Measurements from ENCODE around the gene PIEZO2. TPM values are rescaled to one million over a fixed set of nuclear protein-coding genes. Genes with fewer than 3 reads are reported as not detected.

Gene PIEZO2
- total RNA-seq, 3 donors from 2014 or later (not counting 1 experiment from before 2014, with no cell fraction given) = not detected

GRCh38 chr18:10723496-10723895, 425.9 kb downstream of the PIEZO2 start:
- H3K27me3 ChIP-seq (ENCODE audit: control insufficient read depth, insufficient read depth, low read length) = no peaks in the 10 kb centered on the region

GRCh38 chr18:10718809-10719208, 430.6 kb downstream of the PIEZO2 start:
- H3K36me3 Mint-ChIP-seq = no peaks in the 10 kb centered on the region
- intact Hi-C loops (cut with micrococcal nuclease) = no loop called here
- H3K4me3 Mint-ChIP-seq = no peak overlapping the region
- whole genome bisulfite sequencing (ENCODE audit: insufficient coverage) = 100% methylated on average over 2 of the region's 3 CpGs
- H3K27me3 Mint-ChIP-seq (ENCODE audit: low read depth in 2 of 2) = peaks cover 4 to 10% of the 10 kb centered on the region in 2 donors
- H3K36me3 ChIP-seq (ENCODE audit: control insufficient read depth, insufficient read depth, low read length) = no peaks in the 10 kb centered on the region
- H3K9me3 ChIP-seq (ENCODE audit: control insufficient read depth, insufficient read depth, low read length) = no peaks in the 10 kb centered on the region
- H3K9me3 Mint-ChIP-seq = no peaks in the 10 kb centered on the region
- no peak for DNase-seq
- H3K27me3 ChIP-seq (ENCODE audit: control insufficient read depth, insufficient read depth, low read length) = no peaks in the 10 kb centered on the region
- H3K4me1 Mint-ChIP-seq = no peaks in the 10 kb centered on the region
- no peak overlapping the region for H3K4me3 ChIP-seq (ENCODE audit: low read length)
- no peak for ATAC-seq
- no peaks in the 10 kb centered on the region for H3K4me1 ChIP-seq (ENCODE audit: control insufficient read depth, insufficient read depth, low read length)
- H3K27ac ChIP-seq (ENCODE audit: low read length) = no peak overlapping the region
- H3K27ac Mint-ChIP-seq = no peak overlapping the region
- no peak for TF ChIP-seq CTCF (IDR thresholded peaks at IDR 0.05)

More at GRCh38 chr18:10723496-10723895, 425.9 kb downstream of the PIEZO2 start:
- no peak overlapping the region for H3K4me3 ChIP-seq (ENCODE audit: low read length)
- no peaks in the 10 kb centered on the region for H3K36me3 Mint-ChIP-seq
- 95% methylated on average over 4 of the region's 4 CpGs for WGBS (ENCODE audit: insufficient coverage)
- H3K27ac Mint-ChIP-seq = no peak overlapping the region
- intact Hi-C loops (cut with micrococcal nuclease) = no loop called here
- DNase-seq = no peak
- no peak for TF ChIP-seq CTCF (IDR thresholded peaks at IDR 0.05)
- H3K4me1 Mint-ChIP-seq = no peaks in the 10 kb centered on the region
- no peaks in the 10 kb centered on the region for H3K9me3 Mint-ChIP-seq
- H3K9me3 ChIP-seq (ENCODE audit: control insufficient read depth, insufficient read depth, low read length) = no peaks in the 10 kb centered on the region
- no peak for ATAC-seq
- H3K36me3 ChIP-seq (ENCODE audit: control insufficient read depth, insufficient read depth, low read length) = no peaks in the 10 kb centered on the region
- H3K4me1 ChIP-seq (ENCODE audit: control insufficient read depth, insufficient read depth, low read length) = no peaks in the 10 kb centered on the region
- peaks cover 0 to 8% of the 10 kb centered on the region in 2 donors for H3K27me3 Mint-ChIP-seq (ENCODE audit: low read depth in 2 of 2)
- no peak overlapping the region for H3K27ac ChIP-seq (ENCODE audit: low read length)
- H3K4me3 Mint-ChIP-seq = no peak overlapping the region

DNA sequence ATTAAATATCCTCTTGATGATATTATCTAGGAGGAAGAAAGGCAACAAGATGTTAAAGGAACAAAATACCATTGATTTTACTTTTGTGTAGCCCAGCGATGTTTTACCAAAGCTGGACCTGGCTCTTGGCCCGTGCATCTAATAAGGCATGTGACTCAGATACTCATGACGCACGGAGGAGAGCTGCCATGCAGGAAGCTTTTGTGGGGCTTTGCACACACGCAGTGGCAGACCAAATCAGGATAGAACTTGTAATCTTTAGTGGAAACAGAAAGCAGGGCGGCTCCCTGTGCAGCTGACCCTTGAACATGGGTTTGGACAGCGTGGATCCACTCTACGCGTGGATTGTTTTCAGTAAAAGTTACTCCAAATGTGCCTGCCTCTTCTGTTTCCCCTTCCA, 433.6 kb downstream of the PIEZO2 start:
- Histone ChIP-seq H3K4me3 (ENCODE audit: low read length) (no peak overlapping the region), H3K9me3 (ENCODE audit: control insufficient read depth, insufficient read depth, low read length) (no peaks in the 10 kb centered on the region), H3K27me3 (ENCODE audit: control insufficient read depth, insufficient read depth, low read length) (no peaks in the 10 kb centered on the region), H3K4me1 (ENCODE audit: control insufficient read depth, insufficient read depth, low read length) (no peaks in the 10 kb centered on the region), H3K36me3 (ENCODE audit: control insufficient read depth, insufficient read depth, low read length) (no peaks in the 10 kb centered on the region), H3K27ac (ENCODE audit: low read length) (no peak overlapping the region)
- WGBS (ENCODE audit: insufficient coverage) = 87% methylated on average over 9 of the region's 9 CpGs
- H3K9me3 Mint-ChIP-seq = no peaks in the 10 kb centered on the region
- no peak overlapping the region for H3K4me3 Mint-ChIP-seq
- no peak overlapping the region for H3K27ac Mint-ChIP-seq
- ATAC-seq (no peak), DNase-seq (no peak)
- H3K4me1 Mint-ChIP-seq = no peaks in the 10 kb centered on the region
- intact Hi-C loops (cut with micrococcal nuclease) = no loop called here
- TF ChIP-seq CTCF (IDR thresholded peaks at IDR 0.05) = no peak
- peaks cover 0 to 10% of the 10 kb centered on the region in 2 donors for H3K27me3 Mint-ChIP-seq (ENCODE audit: low read depth in 2 of 2)
- H3K36me3 Mint-ChIP-seq = no peaks in the 10 kb centered on the region

GRCh38 chr18:10713409-10713808, 436.0 kb downstream of the PIEZO2 start:
- no peaks in the 10 kb centered on the region for H3K4me1 Mint-ChIP-seq
- peaks cover 0 to 10% of the 10 kb centered on the region in 2 donors for H3K27me3 Mint-ChIP-seq (ENCODE audit: low read depth in 2 of 2)
- no peak overlapping the region for H3K27ac Mint-ChIP-seq
- no peaks in the 10 kb centered on the region for H3K4me1 ChIP-seq (ENCODE audit: control insufficient read depth, insufficient read depth, low read length)
- H3K36me3 Mint-ChIP-seq = no peaks in the 10 kb centered on the region
- no peaks in the 10 kb centered on the region for H3K9me3 ChIP-seq (ENCODE audit: control insufficient read depth, insufficient read depth, low read length)
- TF ChIP-seq CTCF (IDR thresholded peaks at IDR 0.05) = no peak
- H3K27ac ChIP-seq (ENCODE audit: low read length) = no peak overlapping the region
- ATAC-seq (no peak), DNase-seq (no peak)
- WGBS (ENCODE audit: insufficient coverage) = 77% methylated on average over 2 of the region's 2 CpGs
- H3K27me3 ChIP-seq (ENCODE audit: control insufficient read depth, insufficient read depth, low read length) = no peaks in the 10 kb centered on the region
- no peak overlapping the region for H3K4me3 ChIP-seq (ENCODE audit: low read length)
- H3K9me3 Mint-ChIP-seq = no peaks in the 10 kb centered on the region
- intact Hi-C loops (cut with micrococcal nuclease) = no loop called here
- H3K4me3 Mint-ChIP-seq = no peak overlapping the region
- no peaks in the 10 kb centered on the region for H3K36me3 ChIP-seq (ENCODE audit: control insufficient read depth, insufficient read depth, low read length)
